Endothelial cell of umbilical vein (primary cell): ENCODE measurements around the gene SYMPK. TPM values are rescaled to one million over a fixed set of nuclear protein-coding genes. Genes with fewer than 3 reads are reported as not detected.

Source experiments
- BruUV-seq: library from RNA; stranded (reverse); fragments of 400-500 nt; replicated peaks from 2 replicates; lab custom pipeline; 2021; lab: Mats Ljungman, UMichigan
- CTCF ChIA-PET: fragments of 300-600, 350-600 bp; sonication (Branson Sonifier 250); formaldehyde crosslinking; loops from one replicate; lab custom pipeline; 2021; ENCODE audit warnings: antibody characterized with exemption, inconsistent platforms; lab: Charles Lee
- POLR2A ChIA-PET: fragments of 300-600, 350-600 bp; sonication (Branson Sonifier 250); formaldehyde crosslinking; loops from one replicate; lab custom pipeline; 2021; ENCODE audit warnings: antibody characterized with exemption, inconsistent platforms; lab: Charles Lee
- DNase-seq: peaks from one replicate; pipeline ENCODE4 v3.0.0-alpha.2; 2011; ENCODE audit warnings: low read depth, low spot score
- FAIRE-seq: peaks from 2 replicates; lab custom pipeline; 2011; peaks lifted over from hg19 to GRCh38; lab: Jason Lieb, UNC
- H2AFZ ChIP-seq: 2 replicates; pipeline ENCODE4 v1.6.0; 2012; ENCODE audit warnings: low read depth, low read length, control low read depth, inconsistent platforms
- H3K27ac ChIP-seq: 2 replicates; pipeline ENCODE4 v1.5.1; 2011; ENCODE audit warnings: low read depth, mild to moderate bottlenecking, control low read depth, low read length, moderate library complexity; ENCODE audit not compliant: insufficient read depth
- H3K27me3 ChIP-seq, 2 experiments: 2 replicates each; pipeline versions ENCODE4 v1.6.0 to v1.6.1; 2011; ENCODE audit warnings: low read length in 2 of 2, mixed read lengths in 1 of 2; ENCODE audit not compliant: control insufficient read depth in 2 of 2, insufficient read depth in 2 of 2
- H3K36me3 ChIP-seq, 2 experiments: 2 replicates in 1 of 2; 3 replicates in 1 of 2; pipeline ENCODE4 v1.5.1; 2011; ENCODE audit warnings: low read length in 2 of 2, mild to moderate bottlenecking in 1 of 2, moderate library complexity in 1 of 2; ENCODE audit not compliant: control insufficient read depth in 2 of 2, insufficient read depth in 2 of 2; ENCODE audit errors: extremely low read depth in 1 of 2
- H3K4me1 ChIP-seq: 3 replicates; pipeline ENCODE4 v1.5.1; 2011; ENCODE audit warnings: mild to moderate bottlenecking, low read length; ENCODE audit not compliant: control insufficient read depth, insufficient read depth; ENCODE audit errors: extremely low read depth
- H3K4me2 ChIP-seq: 2 replicates; pipeline ENCODE4 v1.6.1; 2011; ENCODE audit warnings: low read length, control low read depth, mixed read lengths; ENCODE audit not compliant: insufficient read depth
- H3K4me3 ChIP-seq, 3 experiments: fragments of 200-600 bp in 1 of 3; sonication (generic), shearing (Covaris generic) in 1 of 3; replicated peaks in 1 of 3; 2 replicates each; pipeline ENCODE4 v1.5.1; 2011 to 2016; ENCODE audit warnings: control low read depth in 3 of 3, low read length in 3 of 3, mild to moderate bottlenecking in 2 of 3, inconsistent platforms in 1 of 3, low read depth in 1 of 3, moderate library complexity in 1 of 3; ENCODE audit not compliant: insufficient read depth in 1 of 3
- H3K79me2 ChIP-seq: 2 replicates; pipeline ENCODE4 v1.6.0; 2012; ENCODE audit warnings: low read length, inconsistent platforms; ENCODE audit not compliant: control insufficient read depth, insufficient read depth
- H3K9ac ChIP-seq: replicated peaks from 2 replicates; pipeline ENCODE3; 2011; ENCODE audit warnings: low read length, control low read depth; ENCODE audit not compliant: insufficient read depth; ENCODE audit errors: extremely low read depth
- H3K9me1 ChIP-seq: replicated peaks from 3 replicates; pipeline ENCODE4 v1.6.0; 2011; ENCODE audit warnings: mild to moderate bottlenecking, low read length; ENCODE audit not compliant: control insufficient read depth, insufficient read depth; ENCODE audit errors: extremely low read depth
- H3K9me3 ChIP-seq: replicated peaks from 2 replicates; pipeline ENCODE4 v1.5.1; 2012; ENCODE audit warnings: low read length, inconsistent platforms; ENCODE audit not compliant: control insufficient read depth, insufficient read depth
- H4K20me1 ChIP-seq: replicated peaks from 2 replicates; pipeline ENCODE3; 2011; ENCODE audit warnings: mild to moderate bottlenecking, low read length; ENCODE audit not compliant: control insufficient read depth, insufficient read depth; ENCODE audit errors: extremely low read depth
- EZH2 ChIP-seq: IDR thresholded peaks from 2 replicates; pipeline ENCODE4 v1.6.1; 2012; ENCODE audit warnings: borderline replicate concordance, low read depth, mild to moderate bottlenecking, moderate library complexity, low read length, inconsistent platforms; ENCODE audit not compliant: severe bottlenecking
- FOS ChIP-seq: IDR thresholded peaks from 2 replicates; pipeline ENCODE4 v1.6.1; 2011; ENCODE audit warnings: mild to moderate bottlenecking, low read length, moderate library complexity, borderline replicate concordance; ENCODE audit not compliant: insufficient read depth
- GATA2 ChIP-seq: IDR thresholded peaks from 2 replicates; pipeline ENCODE4 v1.7.0; 2011; ENCODE audit warnings: low read depth, mild to moderate bottlenecking, moderate library complexity, mixed read lengths, low read length; ENCODE audit not compliant: insufficient read length, insufficient read depth
- JUN ChIP-seq: IDR thresholded peaks from 2 replicates; pipeline ENCODE4 v1.6.1; 2011; ENCODE audit warnings: borderline replicate concordance, low read depth; ENCODE audit not compliant: insufficient read length, insufficient read depth
- MAX ChIP-seq: IDR thresholded peaks from 2 replicates; pipeline ENCODE4 v1.6.1; 2011; ENCODE audit not compliant: insufficient read depth, insufficient read length
- MYC ChIP-seq: IDR thresholded peaks from one replicate; pipeline ENCODE4 v1.6.1; 2011; ENCODE audit warnings: mild to moderate bottlenecking, low read depth, low read length
- POLR2A ChIP-seq: IDR thresholded peaks from 2 replicates; pipeline ENCODE4 v1.6.1; 2012; ENCODE audit warnings: low read depth, mild to moderate bottlenecking, control low read depth, low read length
- POLR2AphosphoS5 ChIP-seq: IDR thresholded peaks from 2 replicates; pipeline ENCODE4 v1.6.1; 2012; ENCODE audit warnings: low read depth, mild to moderate bottlenecking, control low read depth, low read length, moderate library complexity; ENCODE audit not compliant: insufficient read depth
- dilution Hi-C: fragments of 300-500 bp; cut with MboI; formaldehyde crosslinking; loops from one replicate; pipeline ENCODE4 v1.15.0; 2019; ENCODE audit warnings: low sequenced_read_pairs; ENCODE audit not compliant: extremely low pct_ligation_motif_present
- intact Hi-C: fragments of 100-400 bp; cut with micrococcal nuclease; formaldehyde crosslinking; loops from one replicate; pipeline ENCODE4 v1.10.0; 2022
- polyA plus RNA-seq, 4 experiments: library from polyadenylated mRNA; depleted of rRNA in 3 of 4; stranded (reverse) in 3 of 4; unstranded in 1 of 4; fragments of >200 nt; gene quantifications; 2 replicates each; pipeline versions ENCODE4 v1.2.1 to v1.2.3, GENCODE V29; 2011 to 2012; ENCODE audit warnings: missing spikeins in 1 of 4
- total RNA-seq: library from RNA; stranded (reverse); gene quantifications from 2 replicates; pipeline ENCODE4 v1.2.3, GENCODE V29; 2021
- TF ChIP-seq, protein P1 (sequence below), 2 donors: IDR thresholded peaks; 1 replicate in 1 of 2; 2 replicates in 1 of 2; pipeline ENCODE4 v1.5.1; 2011; ENCODE audit warnings: low read length in 2 of 2, mild to moderate bottlenecking in 2 of 2, moderate library complexity in 2 of 2, control low read depth in 1 of 2, inconsistent platforms in 1 of 2, low read depth in 1 of 2; ENCODE audit not compliant: insufficient read depth in 1 of 2; ENCODE audit errors: extremely low read depth in 1 of 2

SYMPK gene
- total and polyA plus RNA-seq, 2 donors (not counting 3 experiments of a cell fraction or from before 2014, with no cell fraction given): 89.8 to 95.7 TPM

- H3K9ac ChIP-seq: no peak overlapping the region
- peaks cover 4% of the 10 kb centered on the region for H3K4me1 ChIP-seq
- peaks cover 22% of the 10 kb centered on the region for H3K79me2 ChIP-seq
- ChIA-PET CTCF (interaction anchor here (0.9 to 2.6 kb wide), 6 partner anchors 15 to 48 kb away, joined by 3 to 24 read pairs (median 6); partner anchors contain the start of gene IRF2BP1), POLR2A (interaction anchor here (0.5 to 0.8 kb wide), 3 partner anchors 18 to 71 kb away, joined by 3 to 5 read pairs (median 3); no protein-coding TSS in a partner anchor)
- peaks cover 22 to 23% of the 10 kb centered on the region in 2 experiments for H3K27me3 ChIP-seq
- H3K4me3 ChIP-seq: no peak overlapping the region
- H4K20me1 ChIP-seq: no peaks in the 10 kb centered on the region
- FAIRE-seq: no peak
- H2AFZ ChIP-seq: no peak overlapping the region
- dilution Hi-C loops: no loop called here
- H3K9me3 ChIP-seq: no peaks in the 10 kb centered on the region
- H3K36me3 ChIP-seq: no peaks in the 10 kb centered on the region
- no peaks in the 10 kb centered on the region for H3K9me1 ChIP-seq
- no peak for TF ChIP-seq MAX
- TF ChIP-seq EZH2: peak; percentile 88
- no peak overlapping the region for H3K27ac ChIP-seq
- no TSS peak for BruUV-seq
- intact Hi-C loops: no loop called here
- DNase-seq: no peak
- no peak overlapping the region for H3K4me2 ChIP-seq
Observed at GRCh38 chr19:45864629-45865082, 1.7 kb upstream of the SYMPK start.

DNA sequence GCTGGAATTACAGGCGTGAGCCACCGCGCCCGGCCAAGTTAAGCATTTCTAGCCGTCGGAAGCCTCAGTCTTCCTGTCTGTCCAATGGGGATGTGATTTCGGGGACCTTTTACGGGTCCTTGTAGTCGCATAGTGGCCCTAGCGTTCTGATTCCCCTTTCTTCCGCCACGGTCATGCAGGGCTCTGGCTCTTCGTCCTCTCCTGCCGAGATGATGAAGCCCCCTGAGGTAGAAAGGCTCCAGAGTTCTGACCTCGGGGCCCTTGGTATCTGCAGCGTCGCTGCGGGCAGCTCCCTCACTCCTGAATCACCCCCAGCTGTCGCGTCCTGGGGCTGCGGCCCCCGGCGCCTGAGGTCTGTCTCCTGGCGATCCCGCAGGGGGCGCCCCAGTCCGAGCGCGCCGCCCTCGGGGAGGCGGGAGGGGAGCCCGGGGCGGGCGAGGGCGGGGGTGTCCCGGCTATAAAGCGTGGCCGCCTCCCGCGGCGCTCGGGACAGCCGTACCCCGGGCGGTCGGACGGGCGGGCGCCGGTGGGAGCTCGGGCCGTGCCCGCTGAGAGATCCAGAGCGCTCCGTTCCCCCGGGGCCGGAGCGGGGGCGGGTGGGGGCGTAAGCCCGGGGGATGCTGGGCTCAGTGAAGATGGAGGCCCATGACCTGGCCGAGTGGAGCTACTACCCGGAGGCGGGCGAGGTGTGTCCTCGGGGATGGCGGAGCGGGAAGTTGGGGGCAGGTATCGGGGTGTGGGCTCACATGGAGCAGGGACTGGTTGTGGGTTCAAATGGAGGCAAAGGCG is 1.1 kb upstream of the SYMPK start, which contains the start of gene FOXA3:
Gene FOXA3, plus strand, starts transcription at position 487 of the 789 bp plus-strand sequence. Its CDS starts 131 bp downstream, at position 618.
- Histone ChIP-seq H2AFZ (peak within 1 kb of the TSS; percentile 62), H3K4me3 (peak within 1 kb of the TSS in 2 of 3 experiments; percentile 16 to 31), H4K20me1 (no peaks in the 10 kb centered on the region), H3K9me3 (no peaks in the 10 kb centered on the region), H3K9me1 (no peaks in the 10 kb centered on the region), H3K4me2 (peak within 1 kb of the TSS; percentile 64), H3K27ac (no peak within 1 kb of the TSS), H3K27me3 (peaks cover 22 to 23% of the 10 kb centered on the region in 2 experiments), H3K9ac (no peak within 1 kb of the TSS), H3K79me2 (peaks cover 24% of the 10 kb centered on the region), H3K4me1 (peaks cover 4% of the 10 kb centered on the region), H3K36me3 (peaks cover 1 to 2% of the 10 kb centered on the region in 2 experiments)
- TF ChIP-seq EZH2 (peak; percentile 68), POLR2AphosphoS5 (no peak), JUN (no peak), FOS (no peak), POLR2A (no peak), GATA2 (no peak), MYC (no peak), MAX (no peak)
- TF ChIP-seq, protein P1, sequence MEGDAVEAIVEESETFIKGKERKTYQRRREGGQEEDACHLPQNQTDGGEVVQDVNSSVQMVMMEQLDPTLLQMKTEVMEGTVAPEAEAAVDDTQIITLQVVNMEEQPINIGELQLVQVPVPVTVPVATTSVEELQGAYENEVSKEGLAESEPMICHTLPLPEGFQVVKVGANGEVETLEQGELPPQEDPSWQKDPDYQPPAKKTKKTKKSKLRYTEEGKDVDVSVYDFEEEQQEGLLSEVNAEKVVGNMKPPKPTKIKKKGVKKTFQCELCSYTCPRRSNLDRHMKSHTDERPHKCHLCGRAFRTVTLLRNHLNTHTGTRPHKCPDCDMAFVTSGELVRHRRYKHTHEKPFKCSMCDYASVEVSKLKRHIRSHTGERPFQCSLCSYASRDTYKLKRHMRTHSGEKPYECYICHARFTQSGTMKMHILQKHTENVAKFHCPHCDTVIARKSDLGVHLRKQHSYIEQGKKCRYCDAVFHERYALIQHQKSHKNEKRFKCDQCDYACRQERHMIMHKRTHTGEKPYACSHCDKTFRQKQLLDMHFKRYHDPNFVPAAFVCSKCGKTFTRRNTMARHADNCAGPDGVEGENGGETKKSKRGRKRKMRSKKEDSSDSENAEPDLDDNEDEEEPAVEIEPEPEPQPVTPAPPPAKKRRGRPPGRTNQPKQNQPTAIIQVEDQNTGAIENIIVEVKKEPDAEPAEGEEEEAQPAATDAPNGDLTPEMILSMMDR (IDR thresholded peaks at IDR 0.05; ENCODE audit: extremely low read depth in 1 of 2, insufficient read depth in 1 of 2, low read depth in 1 of 2, low read length in 2 of 2): peak; percentile 56 to 65
- peak; percentile 61 for FAIRE-seq
- dilution Hi-C loops: no loop called here
- DNase-seq: peak; percentile 32
- no TSS peak for BruUV-seq
- POLR2A ChIA-PET: interaction anchor here (0.5 to 0.9 kb wide), 5 partner anchors 18 to 95 kb away, joined by 3 to 7 read pairs (median 3); partner anchors contain the start of gene SIX5
- CTCF ChIA-PET: interaction anchor here (0.8 to 2.6 kb wide), 16 partner anchors 14 to 214 kb away, joined by 3 to 24 read pairs (median 4); partner anchors contain the start of genes IRF2BP1 and SIX5
- intact Hi-C loops: loop anchor here (1.0 kb wide), 2 partner anchors 19 to 47 kb away; no protein-coding TSS in a partner anchor
